Neural cell (in vitro differentiated cells): Measurements from ENCODE around the gene SORL1-AS1.

Experiments used
- H2AFZ ChIP-seq: fragments of 200-600, 300-800 bp; sonication (generic), shearing (Covaris generic); 2 replicates; pipeline ENCODE4 v1.6.0; 2014; ENCODE audit warnings: low read depth, mild to moderate bottlenecking, antibody characterized with exemption, low read length, moderate library complexity
- H3F3A ChIP-seq: fragments of 200-600 bp; shearing (Covaris generic); 2 replicates; pipeline ENCODE4 v1.6.1; 2016; ENCODE audit warnings: mild to moderate bottlenecking, moderate library complexity, mixed read lengths, antibody characterized with exemption, low read length; ENCODE audit not compliant: insufficient read depth, poor library complexity, severe bottlenecking
- H3K27ac ChIP-seq: fragments of 200-600, 300-800 bp; sonication (generic), shearing (Covaris generic); 2 replicates; pipeline ENCODE4 v1.5.1; 2014; ENCODE audit warnings: mild to moderate bottlenecking, low read length, moderate library complexity
- H3K27me3 ChIP-seq: fragments of 300-800, 200-600 bp; sonication (generic), shearing (Covaris generic); 2 replicates; pipeline ENCODE4 v1.6.0; 2014; ENCODE audit warnings: mild to moderate bottlenecking, low read depth, low read length, moderate library complexity; ENCODE audit not compliant: insufficient read depth
- H3K36me3 ChIP-seq: fragments of 300-800, 200-600 bp; sonication (generic), shearing (Covaris generic); 2 replicates; pipeline ENCODE4 v1.5.1; 2014; ENCODE audit warnings: mild to moderate bottlenecking, antibody characterized with exemption, low read length, moderate library complexity; ENCODE audit not compliant: insufficient read depth
- H3K4me2 ChIP-seq: fragments of 300-800, 200-600 bp; sonication (generic), shearing (Covaris generic); 2 replicates; pipeline ENCODE4 v1.6.0; 2014; ENCODE audit warnings: mild to moderate bottlenecking, low read length
- H3K4me3 ChIP-seq: fragments of 300-800, 200-600 bp; sonication (generic), shearing (Covaris generic); 2 replicates; pipeline ENCODE4 v1.5.1; 2014; ENCODE audit warnings: mild to moderate bottlenecking, low read length, moderate library complexity
- H3K79me2 ChIP-seq: fragments of 200-600 bp; shearing (Covaris generic); replicated peaks from 2 replicates; pipeline ENCODE4 v1.6.0; 2014; ENCODE audit warnings: mild to moderate bottlenecking, low read length, moderate library complexity; ENCODE audit not compliant: insufficient read depth
- H3K9ac ChIP-seq: fragments of 300-800, 200-600 bp; sonication (generic), shearing (Covaris generic); 2 replicates; pipeline ENCODE4 v1.6.1; 2016; ENCODE audit warnings: mild to moderate bottlenecking, low read length, mixed read lengths
- H3K9me2 ChIP-seq: fragments of 200-600 bp; shearing (Covaris generic); 2 replicates; pipeline ENCODE4 v1.6.1; 2016; ENCODE audit warnings: mild to moderate bottlenecking, low read length, mixed read lengths; ENCODE audit not compliant: insufficient read depth
- H3K9me3 ChIP-seq: fragments of 200-600, 300-800 bp; sonication (generic), shearing (Covaris generic); 2 replicates; pipeline ENCODE4 v1.6.1; 2016; ENCODE audit warnings: mild to moderate bottlenecking, mixed run types, low read length, moderate library complexity, mixed read lengths
- H4K20me1 ChIP-seq: fragments of 200-600 bp; shearing (Covaris generic); 2 replicates; pipeline ENCODE4 v1.6.1; 2016; ENCODE audit warnings: mild to moderate bottlenecking, mixed run types; ENCODE audit not compliant: insufficient read depth
- CTCF ChIP-seq: fragments of 450-650 bp; IDR thresholded peaks from 2 replicates; pipeline ENCODE4 v1.5.1; 2014; ENCODE audit warnings: antibody characterized with exemption, mild to moderate bottlenecking, moderate library complexity; ENCODE audit not compliant: poor library complexity, severe bottlenecking
- EP300 ChIP-seq: fragments of 450-650 bp; conservative IDR thresholded peaks from 2 replicates; pipeline ENCODE4 v1.6.1; 2014; ENCODE audit warnings: antibody characterized with exemption, mild to moderate bottlenecking, moderate library complexity; ENCODE audit not compliant: poor library complexity, severe bottlenecking
- EZH2 ChIP-seq: fragments of 200-600, 300-800 bp; shearing (Covaris generic), sonication (generic); IDR thresholded peaks from 2 replicates; pipeline ENCODE4 v1.6.1; 2014; ENCODE audit warnings: antibody characterized with exemption, low read length, borderline replicate concordance, mild to moderate bottlenecking; ENCODE audit not compliant: insufficient read depth, poor library complexity, severe bottlenecking
- MXI1 ChIP-seq: fragments of 450-650 bp; conservative IDR thresholded peaks from 2 replicates; pipeline ENCODE4 v1.6.1; 2014; ENCODE audit warnings: antibody characterized with exemption, mild to moderate bottlenecking; ENCODE audit not compliant: poor library complexity, severe bottlenecking
- POLR2AphosphoS5 ChIP-seq: IDR thresholded peaks from 2 replicates; pipeline ENCODE4 v1.6.1; 2012
- RAD21 ChIP-seq: fragments of 450-650 bp; conservative IDR thresholded peaks from 2 replicates; pipeline ENCODE4 v1.6.1; 2014; ENCODE audit warnings: antibody characterized with exemption, mild to moderate bottlenecking, moderate library complexity
- REST ChIP-seq: IDR thresholded peaks from 2 replicates; pipeline ENCODE4 v1.6.1; 2012; ENCODE audit warnings: borderline replicate concordance
- SMC3 ChIP-seq: fragments of 450-650 bp; conservative IDR thresholded peaks from 2 replicates; pipeline ENCODE4 v1.6.1; 2014; ENCODE audit warnings: antibody characterized with exemption, mild to moderate bottlenecking, moderate library complexity; ENCODE audit not compliant: poor library complexity
- TAF1 ChIP-seq: IDR thresholded peaks from 2 replicates; pipeline ENCODE4 v1.6.1; 2012; ENCODE audit warnings: low read depth

The SORL1-AS1 gene

GRCh38 chr11:121459413-121460017, 6.7 kb upstream of the SORL1-AS1 start (continued):
- no peak for TF ChIP-seq EP300
- TF ChIP-seq MXI1 = no peak

- Histone ChIP-seq H3K9me3 (no peaks in the 10 kb centered on the region), H3K9ac (no peak overlapping the region), H3K27me3 (no peaks in the 10 kb centered on the region), H3K4me2 (no peak overlapping the region), H3K9me2 (no peaks in the 10 kb centered on the region), H3K79me2 (no peaks in the 10 kb centered on the region), H3K4me3 (no peak overlapping the region), H3K36me3 (no peaks in the 10 kb centered on the region), H3K27ac (no peak overlapping the region), H3F3A (no peaks in the 10 kb centered on the region), H4K20me1 (no peaks in the 10 kb centered on the region), H2AFZ (no peak overlapping the region)
- TF ChIP-seq TAF1 (no peak), EZH2 (no peak), POLR2AphosphoS5 (no peak), REST (no peak), CTCF (no peak), EP300 (no peak), SMC3 (no peak), MXI1 (no peak)
Observed at GRCh38 chr11:121458551-121458950, 5.8 kb upstream of the SORL1-AS1 start.

- Histone ChIP-seq H3K9me3 (no peaks in the 10 kb centered on the region), H3K9me2 (no peaks in the 10 kb centered on the region), H3K79me2 (no peaks in the 10 kb centered on the region), H3K9ac (no peak overlapping the region), H3K4me3 (no peak overlapping the region), H3K36me3 (no peaks in the 10 kb centered on the region), H3K27me3 (no peaks in the 10 kb centered on the region), H3F3A (no peaks in the 10 kb centered on the region), H4K20me1 (no peaks in the 10 kb centered on the region), H3K4me2 (no peak overlapping the region), H3K27ac (no peak overlapping the region), H2AFZ (no peak overlapping the region)
- TF ChIP-seq RAD21 = no peak
- TF ChIP-seq MXI1 = no peak
- no peak for TF ChIP-seq TAF1
- no peak for TF ChIP-seq POLR2AphosphoS5
- no peak for TF ChIP-seq REST
- TF ChIP-seq CTCF = no peak
- no peak for TF ChIP-seq SMC3
- no peak for TF ChIP-seq EP300
- TF ChIP-seq EZH2 = no peak
Observed at GRCh38 chr11:121456816-121457431, 4.2 kb upstream of the SORL1-AS1 start.
